Measurements from ENCODE around the gene TGOLN2.
"Not testable (repeated sequence)": the region's sequence is repeated elsewhere in the genome, so short reads cannot be mapped to it uniquely, and the experiment has no call there.

The TGOLN2 gene

DNA sequence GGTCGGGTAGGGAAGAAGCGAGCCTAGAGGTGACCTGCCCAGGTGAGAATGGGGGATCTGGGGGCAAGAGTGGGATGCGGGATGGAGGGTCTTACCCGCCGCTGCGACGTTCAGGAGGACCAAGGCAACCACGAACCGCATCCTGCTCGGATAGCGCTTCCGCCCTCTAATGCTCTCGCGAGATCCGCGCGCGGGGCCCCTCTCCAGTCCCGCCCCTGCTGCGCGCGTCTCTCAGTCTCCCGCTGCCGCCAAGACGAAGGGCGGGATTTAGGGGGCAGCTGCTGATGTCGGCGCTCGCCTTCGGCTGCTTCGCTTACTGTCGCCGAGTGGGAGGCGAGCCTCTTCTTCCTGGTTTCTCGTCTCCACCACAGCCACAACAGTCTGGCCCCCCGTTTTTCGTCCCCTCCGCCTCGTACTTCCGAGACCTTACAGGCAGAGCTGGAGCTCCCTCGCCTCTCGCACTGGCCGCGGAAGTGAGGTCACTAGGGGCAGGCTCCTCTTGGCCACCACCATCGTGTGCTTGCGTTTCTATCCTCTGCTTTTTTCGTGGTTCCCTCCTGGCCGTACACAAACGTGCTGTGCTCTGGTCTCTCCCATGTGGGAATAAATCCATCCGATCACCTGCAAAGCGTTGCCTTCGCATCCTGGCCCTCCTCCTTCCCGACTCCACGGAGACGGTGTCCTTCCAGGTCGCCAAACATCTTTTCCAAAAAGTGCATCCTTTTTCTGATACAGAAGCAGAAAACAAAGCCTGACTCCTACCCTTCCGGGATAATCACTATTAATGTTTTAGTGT, at the start of gene TGOLN2:
TSS of gene TGOLN2 (minus strand) at position 168 of the 796 bp plus-strand sequence. CDS start at position 141, 27 bp downstream.
- DNase-seq: peak; percentile 95 to 97
- TF ChIP-seq GATA1 (IDR thresholded peaks at IDR 0.05; ENCODE audit: low read depth, low read length): no peak
- TF ChIP-seq POLR2A (IDR thresholded peaks at IDR 0.05; ENCODE audit: low read length): peak; percentile 100

- TF ChIP-seq GATA1 (IDR thresholded peaks at IDR 0.05; ENCODE audit: low read depth, low read length): no peak
- no peak for TF ChIP-seq POLR2A (IDR thresholded peaks at IDR 0.05; ENCODE audit: low read length)
- no peak for DNase-seq
Observed at GRCh38 chr2:85377083-85377482, 49.3 kb upstream of the TGOLN2 start.

GRCh38 chr2:85376291-85377065, 48.7 kb upstream of the TGOLN2 start:
- TF ChIP-seq GATA1 (IDR thresholded peaks at IDR 0.05; ENCODE audit: low read depth, low read length): no peak
- no peak for TF ChIP-seq POLR2A (IDR thresholded peaks at IDR 0.05; ENCODE audit: low read length)
- no peak for DNase-seq

- TF ChIP-seq GATA1 (IDR thresholded peaks at IDR 0.05; ENCODE audit: low read depth, low read length): no peak
- no peak for TF ChIP-seq POLR2A (IDR thresholded peaks at IDR 0.05; ENCODE audit: low read length)
- no peak for DNase-seq
Observed at GRCh38 chr2:85371045-85371444, 43.3 kb upstream of the TGOLN2 start.

GRCh38 chr2:85369500-85369899, 41.7 kb upstream of the TGOLN2 start:
- no peak for DNase-seq
- TF ChIP-seq POLR2A (IDR thresholded peaks at IDR 0.05; ENCODE audit: low read length) (no peak), GATA1 (IDR thresholded peaks at IDR 0.05; ENCODE audit: low read depth, low read length) (no peak)

DNA sequence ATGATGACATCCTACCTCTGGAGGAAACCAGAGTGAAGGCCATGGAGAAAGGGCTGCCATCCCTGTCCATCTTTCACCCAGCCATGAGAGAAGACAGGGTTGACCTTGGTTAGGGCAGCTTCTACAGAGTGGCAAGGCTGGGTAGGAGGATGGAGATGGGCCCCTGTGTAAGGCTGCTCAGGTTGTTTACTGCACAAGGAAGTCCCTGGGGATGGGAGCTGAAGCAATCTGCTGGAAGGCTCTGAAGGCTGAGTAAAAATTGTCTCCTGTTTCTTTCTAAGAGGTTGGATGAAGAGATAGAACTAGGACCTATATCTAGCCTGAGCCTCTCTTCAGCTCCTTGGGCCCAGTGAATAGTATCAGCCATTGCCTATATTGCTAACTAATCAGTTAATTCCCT, 41.1 kb upstream of the TGOLN2 start:
- no peak for DNase-seq
- TF ChIP-seq GATA1 (IDR thresholded peaks at IDR 0.05; ENCODE audit: low read depth, low read length) (no peak), POLR2A (IDR thresholded peaks at IDR 0.05; ENCODE audit: low read length) (no peak)

DNA sequence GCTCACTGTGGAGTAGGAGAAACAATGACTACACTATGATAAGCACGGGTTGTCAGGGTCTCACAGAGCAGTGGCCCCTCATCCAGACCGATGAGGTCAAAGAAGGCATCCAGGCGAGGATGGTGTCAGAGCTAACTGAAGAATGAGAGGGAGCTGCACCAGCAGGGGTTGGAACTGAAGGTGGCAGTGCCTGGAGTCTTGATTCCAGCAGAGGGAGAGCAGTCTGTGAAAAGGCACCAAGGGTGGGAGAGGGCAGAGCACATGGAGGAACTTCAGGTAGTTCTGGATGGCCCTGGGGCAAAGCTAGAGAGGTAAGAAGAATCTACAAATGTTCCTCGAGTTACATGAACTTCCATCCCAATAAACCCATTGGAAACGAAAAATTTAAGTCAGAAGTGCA, 39.4 kb upstream of the TGOLN2 start:
- no peak for DNase-seq

GRCh38 chr2:85362653-85363387, 35.0 kb upstream of the TGOLN2 start:
- not testable (repeated sequence) for DNase-seq

More for the DNA sequence above, 39.4 kb upstream of the TGOLN2 start:
- TF ChIP-seq GATA1 (IDR thresholded peaks at IDR 0.05; ENCODE audit: low read depth, low read length) (no peak), POLR2A (IDR thresholded peaks at IDR 0.05; ENCODE audit: low read length) (no peak)

DNA sequence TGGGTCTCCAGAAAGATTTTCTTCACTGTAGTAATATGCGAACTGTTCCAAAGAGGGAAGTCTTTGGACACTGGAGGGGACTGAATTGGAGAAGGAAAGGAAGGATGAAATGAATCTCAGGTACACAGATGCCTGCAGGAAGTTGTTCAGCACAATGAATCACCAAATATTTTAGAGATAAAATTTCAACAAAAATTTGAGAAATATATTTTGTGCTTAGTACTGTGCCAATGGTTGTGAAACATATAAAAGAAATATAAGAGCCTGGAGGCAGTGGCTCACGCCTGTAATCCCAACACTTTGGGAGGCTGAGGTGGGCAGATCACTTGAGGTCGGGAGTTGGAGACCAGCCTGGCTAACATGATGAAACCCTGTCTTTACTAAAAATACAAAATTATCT, 29.9 kb upstream of the TGOLN2 start:
- no peak for DNase-seq
- TF ChIP-seq GATA1 (IDR thresholded peaks at IDR 0.05; ENCODE audit: low read depth, low read length) (no peak), POLR2A (IDR thresholded peaks at IDR 0.05; ENCODE audit: low read length) (no peak)

DNA sequence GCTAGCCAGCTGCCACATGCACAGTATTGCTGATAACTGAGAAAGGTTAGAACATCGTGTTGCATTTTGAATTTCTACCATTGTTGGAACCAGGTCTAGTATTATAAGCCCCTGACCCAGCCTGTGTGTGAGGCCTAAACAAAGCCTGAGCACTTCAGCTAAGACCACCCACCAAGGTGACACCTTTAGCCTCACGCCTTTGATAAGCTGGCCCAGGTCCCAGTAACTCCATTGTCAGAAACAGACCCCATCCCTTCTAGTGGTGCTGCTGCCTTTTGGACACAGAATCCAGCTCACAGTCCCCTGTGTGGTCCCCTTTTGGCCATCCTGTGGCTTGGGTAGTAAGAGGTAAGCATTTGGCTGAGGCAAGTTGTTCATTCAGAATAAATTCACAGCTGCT, 28.4 kb upstream of the TGOLN2 start:
- DNase-seq: no peak
- TF ChIP-seq GATA1 (IDR thresholded peaks at IDR 0.05; ENCODE audit: low read depth, low read length) (no peak), POLR2A (IDR thresholded peaks at IDR 0.05; ENCODE audit: low read length) (no peak)

DNA sequence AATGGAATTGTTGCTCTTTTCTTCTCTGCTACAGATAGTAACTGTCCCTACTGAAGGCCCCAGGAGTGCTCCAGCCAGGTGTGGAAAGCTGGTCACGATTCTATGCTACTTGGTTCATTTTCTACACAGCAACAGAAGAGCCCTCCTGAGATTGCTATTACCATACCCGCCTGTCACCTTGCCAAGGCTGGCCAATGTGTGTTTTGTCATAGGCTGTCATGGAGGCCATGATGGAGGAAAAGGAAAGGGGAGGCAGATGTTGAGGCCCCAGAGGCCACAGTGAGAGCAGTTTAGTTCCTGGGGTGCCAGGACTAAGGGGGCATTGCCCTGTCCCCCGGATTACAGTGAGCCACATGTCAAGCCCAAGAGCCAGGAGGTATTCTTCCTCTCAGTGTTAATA, 27.7 kb upstream of the TGOLN2 start:
- TF ChIP-seq GATA1 (IDR thresholded peaks at IDR 0.05; ENCODE audit: low read depth, low read length) (no peak), POLR2A (IDR thresholded peaks at IDR 0.05; ENCODE audit: low read length) (no peak)
- DNase-seq: peak; percentile 21 to 34

DNA sequence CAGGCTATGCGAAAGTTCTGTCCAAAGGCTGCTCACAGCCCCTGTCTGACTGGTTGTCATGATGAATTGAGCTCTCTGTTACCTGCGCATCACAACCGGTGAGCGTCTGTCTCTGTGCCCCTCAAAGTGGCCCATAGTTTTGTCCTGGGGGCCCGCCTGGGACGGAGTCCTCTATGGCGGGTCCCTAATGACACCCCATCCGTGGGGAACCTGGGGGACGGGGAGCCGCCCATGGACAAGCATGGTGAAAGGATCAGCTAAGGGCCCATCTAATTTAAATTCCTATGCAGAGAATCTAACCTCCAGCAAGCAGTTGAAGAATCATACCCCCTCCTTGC, 27.3 kb upstream of the TGOLN2 start:
- TF ChIP-seq POLR2A (IDR thresholded peaks at IDR 0.05; ENCODE audit: low read length) (no peak), GATA1 (IDR thresholded peaks at IDR 0.05; ENCODE audit: low read depth, low read length) (no peak)
- no peak for DNase-seq

GRCh38 chr2:85354286-85355072, 26.7 kb upstream of the TGOLN2 start, which contains the start of the genes ELMOD3 and RETSAT:
ELMOD3 (plus strand) TSS chr2:85354769; CDS start chr2:85357199, 2,430 bp downstream.
RETSAT (minus strand) TSS chr2:85354528; CDS start chr2:85354507, 21 bp downstream.
- peak; percentile 99 for DNase-seq
- no peak for TF ChIP-seq GATA1 (IDR thresholded peaks at IDR 0.05; ENCODE audit: low read depth, low read length)
- peak; percentile 87 for TF ChIP-seq POLR2A (IDR thresholded peaks at IDR 0.05; ENCODE audit: low read length)

Measured in erythroblast (primary cell).